ENCODE data around the gene PLEKHM2.

Gene PLEKHM2

DNA sequence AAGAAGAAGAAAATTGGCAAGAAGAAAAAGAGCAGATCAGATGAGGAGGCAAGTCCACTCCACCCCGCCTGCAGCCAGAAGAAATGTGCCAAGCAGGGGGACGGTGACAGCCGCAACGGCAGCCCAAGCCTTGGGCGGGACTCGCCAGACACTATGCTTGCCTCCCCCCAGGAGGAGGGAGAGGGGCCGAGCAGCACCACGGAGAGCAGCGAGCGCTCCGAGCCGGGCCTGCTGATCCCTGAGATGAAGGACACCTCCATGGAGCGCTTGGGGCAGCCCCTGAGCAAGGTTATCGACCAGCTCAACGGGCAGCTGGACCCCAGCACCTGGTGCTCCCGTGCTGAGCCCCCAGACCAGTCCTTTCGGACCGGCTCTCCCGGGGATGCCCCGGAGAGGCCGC is 42.9 kb downstream of the PLEKHM2 start:
- DNase-seq, result no peak

DNA sequence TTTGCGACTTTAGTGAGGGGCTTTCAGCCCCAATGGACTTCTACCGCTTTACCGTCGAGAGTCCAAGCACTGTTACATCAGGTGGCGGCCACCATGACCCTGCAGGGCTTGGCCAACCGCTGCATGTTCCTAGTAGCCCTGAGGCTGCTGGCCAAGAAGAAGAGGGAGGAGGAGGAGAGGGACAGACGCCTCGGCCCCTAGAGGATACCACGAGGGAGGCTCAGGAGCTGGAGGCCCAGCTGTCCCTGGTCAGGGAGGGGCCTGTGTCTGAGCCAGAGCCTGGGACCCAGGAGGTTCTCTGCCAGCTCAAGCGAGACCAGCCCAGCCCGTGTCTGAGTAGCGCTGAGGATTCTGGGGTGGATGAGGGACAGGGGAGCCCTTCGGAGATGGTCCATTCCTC is 43.3 kb downstream of the PLEKHM2 start:
- no peak for DNase-seq

DNA sequence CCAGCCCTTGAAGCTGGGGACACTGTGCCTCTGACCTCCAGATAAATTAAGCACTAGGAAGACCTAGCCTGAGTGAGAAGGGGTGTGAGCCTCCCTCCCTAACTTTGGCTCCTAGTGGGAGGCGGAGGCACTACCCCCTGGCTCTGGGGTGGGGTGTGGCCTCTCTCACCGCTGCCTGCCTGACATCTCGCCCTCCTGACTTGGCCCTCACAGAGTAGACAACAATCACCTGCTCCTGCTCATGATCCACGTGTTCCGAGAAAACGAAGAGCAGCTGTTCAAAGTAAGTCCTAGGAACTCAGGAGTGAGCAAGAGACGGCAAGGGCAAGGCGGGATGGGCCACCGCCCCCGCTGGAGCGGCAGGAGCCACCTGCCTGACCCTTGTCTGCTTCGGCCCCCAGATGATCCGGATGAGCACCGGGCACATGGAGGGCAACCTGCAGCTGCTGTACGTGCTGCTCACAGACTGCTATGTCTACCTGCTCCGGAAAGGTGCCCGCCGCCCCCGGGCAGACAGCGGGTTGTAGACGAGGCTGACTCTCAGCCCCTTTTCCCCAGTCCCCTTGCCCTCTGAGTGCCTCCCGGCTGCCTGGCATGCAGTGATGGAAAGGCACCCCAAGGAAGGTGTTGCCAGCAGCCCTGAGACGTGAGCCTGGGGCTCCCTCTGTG is 43.9 kb downstream of the PLEKHM2 start:
- DNase-seq, result no peak

DNA sequence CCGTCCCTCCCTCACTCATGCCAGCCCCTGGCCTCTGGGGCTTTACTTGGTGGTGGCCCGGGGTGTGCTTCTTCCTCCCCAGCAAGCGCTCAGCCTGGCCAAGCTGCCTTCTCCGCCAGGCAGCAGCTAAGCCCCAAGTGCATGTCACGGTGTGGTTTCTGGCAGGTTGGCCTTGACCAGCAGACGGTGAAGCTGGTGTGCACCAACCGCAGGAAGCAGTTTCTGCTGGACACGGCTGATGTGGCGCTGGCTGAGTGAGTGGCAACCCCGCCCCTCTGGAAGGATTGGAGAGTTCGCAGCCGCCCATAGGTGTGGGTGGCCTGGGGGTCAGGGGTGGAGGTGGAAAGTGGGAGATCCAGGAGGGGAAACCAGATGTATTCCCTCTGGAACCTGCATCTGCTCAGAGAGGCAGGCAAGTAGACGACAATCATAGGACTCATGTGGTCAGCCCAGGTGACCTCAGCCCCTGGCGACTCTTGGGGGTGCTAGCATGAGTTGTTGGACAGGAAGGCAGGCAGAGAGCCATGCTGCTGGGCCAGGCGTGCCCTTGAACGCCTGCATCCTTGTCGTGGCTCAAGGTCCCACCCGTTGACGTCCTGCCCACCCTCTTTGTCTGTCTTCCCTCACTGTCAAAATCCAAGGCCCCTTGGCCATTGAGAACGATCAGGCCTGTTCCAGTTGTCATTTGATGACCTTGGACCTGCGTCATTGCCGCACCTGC is 45.0 kb downstream of the PLEKHM2 start:
- DNase-seq, result no peak

DNA sequence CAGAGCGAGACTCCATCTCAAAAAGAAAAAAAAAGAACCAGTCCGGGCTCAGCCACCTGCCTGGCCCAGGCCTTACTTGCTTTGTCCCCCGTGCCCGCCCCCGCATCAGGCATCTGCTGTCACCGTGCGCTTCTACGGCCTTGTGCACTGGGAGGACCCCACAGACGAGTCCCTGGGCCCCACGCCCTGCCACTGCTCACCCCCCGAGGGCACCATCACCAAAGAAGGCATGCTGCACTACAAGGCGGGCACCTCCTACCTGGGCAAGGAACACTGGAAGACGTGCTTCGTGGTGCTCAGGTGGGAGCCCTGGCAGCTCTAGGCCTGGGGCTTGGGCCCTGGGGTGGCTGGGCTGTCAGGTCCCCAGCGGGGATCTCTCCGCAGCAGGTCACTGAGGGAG is 46.3 kb downstream of the PLEKHM2 start:
- no peak for DNase-seq

DNA sequence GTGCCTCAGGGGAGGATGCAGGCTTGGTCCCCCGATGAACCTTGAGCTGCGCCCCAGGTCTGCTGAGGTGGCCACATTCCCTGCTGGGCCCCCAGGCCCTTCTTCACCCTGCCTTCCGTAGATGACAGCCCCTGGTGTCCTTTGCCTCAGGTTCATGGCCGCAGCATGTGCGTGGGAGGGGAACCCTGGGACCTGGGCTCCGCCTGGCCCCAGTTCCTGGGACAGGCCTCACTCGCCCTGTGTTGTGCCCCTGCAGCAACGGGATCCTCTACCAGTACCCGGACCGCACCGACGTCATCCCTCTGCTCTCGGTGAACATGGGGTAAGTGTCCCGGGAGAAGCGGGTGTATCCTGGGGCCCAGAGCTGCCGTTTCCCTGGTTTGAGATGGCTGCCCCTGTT is 46.8 kb downstream of the PLEKHM2 start:
- DNase-seq, result no peak

DNA sequence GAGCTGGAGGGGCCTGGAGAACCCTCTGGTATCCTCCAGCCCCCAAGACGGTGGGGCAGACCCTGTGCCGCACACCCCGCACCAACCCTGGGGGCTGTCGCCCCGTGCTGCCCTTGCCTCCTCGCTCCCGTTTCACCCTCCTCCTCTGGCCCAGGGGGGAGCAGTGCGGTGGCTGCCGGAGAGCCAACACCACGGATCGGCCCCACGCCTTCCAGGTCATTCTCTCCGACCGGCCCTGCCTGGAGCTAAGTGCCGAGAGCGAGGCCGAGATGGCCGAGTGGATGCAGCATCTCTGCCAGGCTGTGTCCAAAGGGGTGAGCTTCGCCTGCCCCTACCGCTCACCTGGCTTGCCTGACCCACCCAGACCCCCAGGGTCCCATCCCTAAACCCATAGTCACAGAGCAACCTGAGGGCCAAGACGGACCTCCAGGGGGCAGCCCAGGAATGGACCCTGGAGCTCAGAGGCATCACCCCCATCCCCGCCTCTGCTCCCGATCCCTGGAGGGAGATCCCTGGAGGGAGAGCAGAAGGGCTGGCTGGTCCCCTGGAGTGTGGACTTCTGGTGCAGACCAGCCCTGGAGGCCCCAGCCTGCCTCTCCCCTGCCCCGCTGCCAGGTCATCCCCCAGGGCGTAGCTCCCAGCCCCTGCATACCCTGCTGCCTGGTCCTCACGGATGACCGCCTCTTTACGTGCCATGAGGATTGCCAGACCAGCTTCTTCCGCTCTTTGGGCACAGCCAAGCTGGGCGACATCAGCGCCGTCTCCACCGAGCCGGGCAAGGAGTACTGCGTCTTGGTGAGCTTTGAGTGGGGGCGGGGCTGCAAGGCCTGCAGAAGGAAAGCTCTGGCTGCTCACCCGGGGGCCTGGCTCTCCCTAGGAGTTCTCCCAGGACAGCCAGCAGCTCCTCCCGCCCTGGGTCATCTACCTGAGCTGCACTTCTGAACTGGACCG is 47.9 kb downstream of the PLEKHM2 start:
- no peak for DNase-seq

DNA sequence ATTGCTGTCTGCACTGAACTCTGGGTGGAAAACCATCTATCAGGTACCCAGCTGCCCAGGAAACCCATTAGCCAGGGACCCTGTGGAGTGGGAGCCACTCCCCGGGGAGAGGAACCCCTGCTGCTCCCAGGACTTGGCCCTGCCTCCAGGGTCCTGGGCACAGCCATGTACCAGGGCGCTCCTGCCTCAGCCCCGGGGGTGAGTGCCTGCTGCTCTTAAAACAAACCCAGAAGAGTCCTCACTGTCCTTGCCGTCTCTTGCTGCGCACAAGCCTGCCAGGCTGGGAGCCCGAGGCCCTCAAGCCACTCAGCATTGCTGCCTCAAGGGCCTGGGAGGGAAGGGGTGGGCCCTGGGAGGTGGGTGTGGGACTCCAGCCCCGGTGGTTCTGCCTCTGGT is 48.6 kb downstream of the PLEKHM2 start:
- DNase-seq, result no peak

DNA sequence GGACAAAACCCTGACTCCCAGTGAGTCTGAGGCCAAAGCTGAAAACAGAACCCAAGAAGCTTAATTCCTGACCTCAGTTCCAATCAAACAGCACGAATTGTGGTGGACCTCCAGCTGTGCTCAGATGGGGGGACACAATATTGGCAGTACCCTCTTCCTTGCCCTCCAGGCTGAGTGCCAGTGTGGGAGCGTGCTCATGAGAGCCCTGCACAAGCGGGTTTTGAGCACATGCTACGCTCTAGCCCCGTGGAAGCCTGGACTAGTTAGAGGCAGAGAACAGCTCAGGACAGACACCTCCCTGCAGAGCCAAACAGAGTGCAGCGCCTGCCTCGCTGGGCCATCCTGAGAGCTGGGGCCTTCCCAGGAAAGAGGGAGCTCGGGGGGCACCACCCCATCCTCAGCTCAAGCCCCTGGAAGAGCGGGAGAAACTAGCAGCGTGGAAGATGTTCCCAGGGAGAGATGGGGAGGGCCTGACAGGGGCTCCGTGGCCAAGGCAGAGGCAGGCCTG is 49.2 kb downstream of the PLEKHM2 start:
- no peak for DNase-seq

DNA sequence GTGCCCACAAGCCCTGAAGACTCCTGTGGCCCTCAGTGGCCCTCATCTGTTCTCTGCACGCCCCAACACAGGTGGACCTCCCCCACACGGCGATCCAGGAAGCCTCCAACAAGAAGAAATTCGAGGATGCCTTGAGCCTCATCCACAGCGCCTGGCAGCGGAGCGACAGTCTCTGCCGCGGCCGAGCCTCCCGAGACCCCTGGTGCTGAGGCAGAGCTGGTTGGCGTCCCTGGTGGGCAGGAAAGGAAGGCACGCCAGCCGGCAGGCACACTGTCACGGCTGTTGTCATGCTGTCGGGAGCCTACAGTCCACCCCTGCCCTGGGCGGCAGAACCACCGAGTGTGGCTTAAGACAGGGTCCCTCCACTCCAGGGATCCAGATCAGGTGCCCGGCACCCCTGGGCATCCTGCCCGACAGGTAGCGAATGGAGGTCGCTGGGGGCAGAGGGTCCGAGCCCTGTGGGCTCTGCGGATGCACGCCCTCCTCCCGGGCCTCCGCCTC is 49.7 kb downstream of the PLEKHM2 start:
- DNase-seq, result no peak

DNA sequence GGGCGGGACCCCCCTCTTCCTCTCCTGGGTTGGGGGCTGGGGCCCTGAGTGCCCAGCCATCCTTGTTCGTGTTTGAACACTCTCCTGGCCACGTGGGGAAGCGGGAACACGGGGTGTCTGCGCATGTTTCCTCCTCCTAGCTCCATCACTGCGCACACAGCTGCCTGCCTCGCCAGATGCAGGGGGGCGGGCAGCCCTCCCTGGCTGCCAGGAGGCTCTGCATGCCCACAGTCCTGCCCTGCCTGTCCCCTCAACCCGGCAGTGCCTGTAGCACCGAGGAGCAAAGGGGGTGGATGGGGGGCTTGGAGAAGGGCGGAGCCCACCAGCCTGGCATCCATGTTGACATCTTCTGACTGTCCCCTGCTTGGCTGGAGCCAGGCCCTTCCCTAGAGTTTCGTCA is 50.2 kb downstream of the PLEKHM2 start:
- no peak for DNase-seq

DNA sequence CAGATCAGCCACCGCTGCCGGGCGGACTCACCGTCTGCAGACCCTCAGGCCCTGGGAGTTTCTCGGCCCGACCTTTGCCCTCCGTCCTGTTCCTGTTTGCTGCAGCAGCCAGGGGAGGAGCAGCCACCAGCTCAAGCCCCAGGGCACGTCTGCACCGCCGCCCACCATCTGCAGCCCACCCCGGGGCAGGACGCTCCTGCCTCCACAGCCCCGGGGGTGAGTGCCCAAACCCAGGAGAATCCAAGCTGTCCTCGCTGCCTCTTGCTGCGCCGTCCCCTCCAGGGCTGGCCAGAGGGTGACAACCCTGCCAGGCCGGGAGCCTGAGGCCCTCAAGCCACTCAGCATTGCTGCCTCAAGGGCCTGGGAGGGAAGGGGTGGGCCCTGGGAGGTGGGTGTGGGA is 50.8 kb downstream of the PLEKHM2 start:
- DNase-seq, result no peak

DNA sequence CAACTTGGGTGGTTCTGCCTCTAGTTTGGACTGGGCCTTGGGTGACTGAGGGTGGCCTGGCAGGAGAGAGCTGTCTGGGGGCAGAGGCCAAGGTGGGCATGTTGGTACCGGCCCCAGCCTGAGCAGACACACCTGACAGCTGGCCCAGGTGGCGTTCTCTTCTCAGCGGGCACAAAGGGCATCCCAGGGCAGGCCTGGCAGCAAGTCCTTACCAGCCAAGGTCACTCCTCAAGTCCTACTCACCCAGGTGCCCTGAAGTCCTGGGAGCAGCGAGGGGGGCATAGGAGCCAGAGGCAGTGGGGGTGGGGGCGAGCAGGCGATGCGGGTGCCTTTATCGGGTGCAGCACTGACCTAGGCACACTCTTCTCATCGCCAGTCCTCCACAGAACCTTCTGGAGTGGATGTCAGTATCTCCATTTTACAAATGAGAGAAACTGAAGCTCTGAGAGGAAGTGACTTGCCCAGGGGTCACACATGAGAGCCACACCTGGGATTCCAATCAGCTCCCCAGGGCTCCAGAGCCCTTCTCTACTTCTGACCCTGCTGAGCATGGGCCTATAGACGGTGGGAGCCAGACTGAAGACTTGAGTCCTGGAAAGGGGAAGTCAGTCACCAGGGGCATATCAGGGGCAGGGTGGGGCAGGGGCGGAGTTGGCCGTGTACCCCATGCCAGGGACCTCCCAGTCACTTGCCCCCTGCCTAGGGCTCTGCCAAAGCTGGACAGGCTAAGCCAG is 51.4 kb downstream of the PLEKHM2 start:
- DNase-seq, result no peak

DNA sequence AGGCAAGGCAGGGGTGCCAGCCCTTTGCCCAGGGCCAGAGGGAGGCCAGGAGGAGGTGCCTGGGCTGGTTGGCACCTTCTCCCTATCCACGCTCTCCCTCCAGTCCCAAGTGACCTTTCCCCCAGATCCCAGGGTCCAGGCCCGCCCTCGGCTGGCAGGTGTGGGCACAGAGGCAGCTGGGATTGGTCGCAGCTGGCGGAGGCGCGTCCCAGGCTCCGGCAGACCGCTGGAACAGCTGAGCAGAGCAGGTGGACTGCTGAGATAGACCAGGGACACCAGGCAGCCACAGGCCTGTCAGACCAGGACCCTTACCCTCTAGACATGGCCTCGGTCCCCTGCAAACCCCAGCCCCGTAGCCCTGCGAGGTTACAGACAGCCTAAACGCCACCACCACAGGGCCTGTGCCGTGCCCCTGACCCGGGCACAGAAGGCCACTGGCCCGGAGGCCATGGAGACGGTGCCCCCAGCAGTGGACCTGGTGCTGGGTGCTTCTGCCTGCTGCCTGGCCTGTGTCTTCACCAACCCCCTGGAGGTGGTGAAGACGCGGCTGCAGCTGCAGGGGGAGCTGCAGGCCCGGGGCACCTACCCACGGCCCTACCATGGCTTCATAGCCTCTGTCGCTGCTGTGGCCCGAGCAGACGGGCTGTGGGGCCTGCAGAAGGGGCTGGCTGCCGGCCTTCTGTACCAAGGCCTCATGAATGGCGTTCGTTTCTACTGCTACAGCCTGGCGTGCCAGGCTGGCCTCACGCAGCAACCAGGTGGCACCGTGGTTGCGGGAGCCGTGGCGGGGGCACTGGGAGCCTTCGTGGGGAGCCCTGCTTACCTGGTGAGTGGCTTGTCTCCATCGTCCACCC is 52.1 kb downstream of the PLEKHM2 start, which contains the start of gene SLC25A34:
Gene SLC25A34 (plus strand): TSS at position 221 of the 854 bp plus-strand sequence. CDS start 228 bp downstream, at position 449.
- no peak for DNase-seq

DNA sequence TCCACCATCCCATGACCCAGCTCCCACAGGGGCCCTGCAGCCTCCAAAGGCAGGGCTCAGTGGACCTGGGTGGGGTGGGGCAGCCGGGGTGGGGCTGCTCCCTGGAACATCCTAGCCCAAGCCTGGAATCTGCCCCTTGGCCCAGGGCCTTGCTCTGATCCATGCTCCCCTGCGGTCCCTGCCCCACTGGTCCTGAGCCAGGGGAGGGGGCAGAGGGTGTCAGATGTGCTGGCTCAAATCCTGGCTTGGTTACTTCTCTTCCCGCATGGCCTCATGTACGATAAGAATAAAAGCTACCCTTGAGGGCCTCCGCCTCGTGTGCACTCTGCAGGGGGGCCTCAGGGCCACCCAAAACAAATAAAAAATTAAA is 52.8 kb downstream of the PLEKHM2 start:
- DNase-seq, result no peak

DNA sequence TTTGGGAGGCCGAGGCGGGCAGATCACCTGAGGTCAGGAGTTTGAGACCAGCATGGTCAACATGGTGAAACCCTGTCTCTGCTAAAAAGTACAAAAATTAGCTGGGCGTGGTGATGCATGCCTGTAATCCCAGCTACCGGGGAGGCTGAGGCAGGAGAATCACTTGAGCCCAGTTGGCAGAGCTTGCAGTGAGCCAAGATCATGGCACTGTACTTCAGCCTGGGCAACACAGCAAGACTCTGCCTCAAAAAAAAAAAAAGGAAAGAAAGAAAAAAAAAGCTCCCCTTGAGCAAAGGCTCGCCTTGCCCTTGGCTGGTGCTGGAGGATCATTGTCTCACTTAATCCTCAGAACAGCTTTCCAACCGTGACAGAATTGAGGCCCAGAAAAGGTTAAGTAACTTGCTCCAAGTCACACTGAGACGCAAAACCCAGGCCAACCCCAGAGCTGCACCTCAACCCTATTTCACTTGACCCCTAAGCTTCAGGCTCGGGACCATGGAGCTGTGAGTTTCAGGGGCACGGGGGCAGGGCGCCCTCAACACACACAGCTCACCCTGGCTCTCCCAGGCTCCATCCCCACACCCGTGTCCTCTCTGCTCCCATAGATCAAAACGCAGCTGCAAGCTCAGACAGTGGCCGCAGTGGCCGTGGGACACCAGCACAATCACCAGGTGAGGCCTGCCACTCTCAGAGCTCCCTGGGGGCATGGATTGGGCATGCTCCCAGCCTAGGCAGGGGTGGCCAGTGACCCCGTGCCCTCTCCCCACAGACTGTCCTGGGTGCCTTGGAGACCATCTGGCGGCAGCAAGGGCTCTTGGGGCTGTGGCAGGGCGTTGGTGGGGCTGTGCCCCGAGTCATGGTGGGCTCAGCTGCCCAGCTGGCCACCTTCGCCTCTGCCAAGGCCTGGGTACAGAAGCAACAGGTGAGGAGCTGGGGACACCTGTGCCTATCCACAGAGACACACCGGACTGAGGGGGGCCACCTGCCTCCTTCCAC is 53.5 kb downstream of the PLEKHM2 start:
- DNase-seq, result no peak

DNA sequence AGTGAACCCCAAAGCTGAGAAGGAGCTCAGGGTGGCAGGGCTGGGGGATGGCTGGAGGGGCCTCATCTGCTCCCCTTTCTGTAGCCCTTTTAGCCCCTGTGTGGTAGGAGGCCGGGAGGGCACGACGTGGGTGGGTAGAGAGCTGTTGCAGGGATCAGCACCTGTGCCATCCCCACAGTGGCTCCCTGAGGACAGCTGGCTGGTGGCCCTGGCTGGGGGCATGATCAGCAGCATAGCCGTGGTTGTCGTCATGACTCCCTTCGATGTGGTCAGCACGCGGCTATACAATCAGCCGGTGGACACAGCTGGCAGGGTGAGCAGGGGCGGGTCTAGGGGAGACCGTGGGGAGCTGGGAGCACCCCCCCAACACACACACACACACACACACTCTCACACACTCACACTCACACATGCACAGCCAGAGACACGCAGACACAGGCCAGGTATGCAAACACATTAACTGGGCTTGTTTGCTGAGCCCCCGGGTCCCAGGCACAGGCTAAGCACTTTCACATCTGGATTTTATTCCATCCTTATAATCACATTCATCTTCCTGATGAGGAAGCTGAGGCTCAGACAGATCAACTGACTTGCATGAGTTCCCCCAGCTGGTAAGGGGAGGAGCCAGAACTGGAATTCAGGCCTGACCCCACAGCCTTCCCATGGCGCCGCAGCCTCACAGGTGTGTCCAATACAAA is 54.4 kb downstream of the PLEKHM2 start:
- DNase-seq, result no peak

DNA sequence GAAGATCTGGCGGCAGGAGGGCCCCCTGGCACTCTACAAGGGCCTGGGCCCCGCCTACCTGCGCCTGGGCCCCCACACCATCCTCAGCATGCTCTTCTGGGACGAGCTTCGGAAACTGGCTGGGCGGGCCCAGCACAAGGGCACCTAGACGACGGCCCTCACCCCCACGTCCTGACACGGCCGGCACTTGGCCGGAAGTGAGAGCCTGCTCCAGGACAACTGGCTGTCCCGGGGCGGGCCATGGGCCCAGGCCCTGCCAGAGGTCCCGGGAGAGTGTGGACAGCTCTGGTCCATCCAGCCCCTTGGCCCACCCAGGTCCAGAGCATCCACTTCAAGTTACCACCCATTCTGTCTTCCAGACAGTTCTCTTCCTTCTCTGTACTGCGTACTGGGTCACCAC is 55.1 kb downstream of the PLEKHM2 start:
- DNase-seq, result no peak

DNA sequence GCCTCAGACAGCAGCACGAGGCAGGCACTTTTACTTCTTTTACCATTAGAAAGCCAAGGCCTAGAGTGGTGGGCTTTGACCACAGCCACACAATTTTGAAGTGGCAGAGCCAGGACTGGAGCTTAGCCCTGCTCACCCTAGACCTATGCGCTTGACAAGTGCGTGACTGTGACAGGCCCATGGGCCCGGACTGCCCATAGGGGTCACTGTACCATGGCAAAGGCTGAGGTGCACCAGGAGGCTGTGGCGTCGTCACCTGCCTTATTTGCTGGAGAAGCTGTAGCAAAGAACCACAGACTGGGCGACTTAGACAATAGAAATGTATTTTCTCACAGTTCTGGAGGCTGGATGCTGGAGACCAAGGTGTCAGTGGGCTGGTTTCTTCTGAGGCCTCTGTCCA is 55.6 kb downstream of the PLEKHM2 start:
- no peak for DNase-seq
